ENCODE results near the gene ZWILCH. TPM values are rescaled to one million over a fixed set of nuclear protein-coding genes. Genes with fewer than 3 reads are reported as not detected.
A peak's percentile ranks its signal among the peaks of the same experiment; 100 is the strongest.

ZWILCH gene
- total and polyA plus RNA-seq, 9 of the 15 experiments (the other 6 are each of a cell fraction or from before 2014, with no cell fraction given), result 32.8 to 94.2 (median 52.1) TPM

DNA sequence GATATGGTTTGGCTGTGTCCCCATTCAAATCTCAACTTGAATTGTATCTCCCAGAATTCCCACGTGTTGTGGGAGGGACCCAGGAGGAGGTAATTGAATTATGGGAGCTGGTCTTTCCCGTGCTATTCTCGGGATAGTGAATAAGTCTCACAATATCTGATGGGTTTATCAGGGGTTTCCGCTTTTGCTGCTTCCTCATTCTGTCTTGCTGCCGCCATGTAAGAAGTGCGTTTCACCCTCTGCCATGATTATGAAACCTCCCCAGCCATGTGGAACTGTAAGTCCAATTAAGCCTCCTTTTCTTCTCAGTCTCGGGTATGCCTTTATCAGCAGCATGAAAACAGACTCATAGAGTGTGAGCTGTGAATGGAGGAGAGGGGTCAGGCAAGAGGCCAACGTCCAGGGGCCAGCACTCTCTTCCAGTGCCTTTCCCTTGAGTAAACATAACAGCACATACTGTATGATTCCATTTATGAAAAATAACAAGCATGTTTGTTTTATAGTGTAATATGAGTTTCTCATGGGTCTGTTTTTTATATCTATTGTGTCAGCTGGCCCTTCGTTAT is 76.9 kb downstream of the ZWILCH start (continued):
- TF ChIP-seq, protein P1, sequence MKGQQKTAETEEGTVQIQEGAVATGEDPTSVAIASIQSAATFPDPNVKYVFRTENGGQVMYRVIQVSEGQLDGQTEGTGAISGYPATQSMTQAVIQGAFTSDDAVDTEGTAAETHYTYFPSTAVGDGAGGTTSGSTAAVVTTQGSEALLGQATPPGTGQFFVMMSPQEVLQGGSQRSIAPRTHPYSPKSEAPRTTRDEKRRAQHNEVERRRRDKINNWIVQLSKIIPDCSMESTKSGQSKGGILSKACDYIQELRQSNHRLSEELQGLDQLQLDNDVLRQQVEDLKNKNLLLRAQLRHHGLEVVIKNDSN (CRISPR knock-in tag; IDR thresholded peaks at IDR 0.05), result no peak
- TF ChIP-seq TEAD4 (IDR thresholded peaks at IDR 0.05; ENCODE audit: low read length) (peak; percentile 48), TEAD4 (CRISPR knock-in tag; IDR thresholded peaks at IDR 0.05; ENCODE audit: borderline replicate concordance) (no peak), SUPT5H (IDR thresholded peaks at IDR 0.05) (peak; percentile 99), SMAD1 (IDR thresholded peaks at IDR 0.05; ENCODE audit: low read depth, low read length, partially characterized antibody) (peak; percentile 90), TAF7 (tag; IDR thresholded peaks at IDR 0.05) (peak; percentile 97), CXXC5 (CRISPR knock-in tag; IDR thresholded peaks at IDR 0.05) (peak; percentile 59), MYC (IDR thresholded peaks at IDR 0.05; ENCODE audit: low read depth, low read length) (peak; percentile 96), MYC (CRISPR knock-in tag; IDR thresholded peaks at IDR 0.05; ENCODE audit: borderline replicate concordance, low read depth) (peak; percentile 91), ARNT (IDR thresholded peaks at IDR 0.05) (peak; percentile 47 to 77; a peak in 2 of 4 replicates), KAT7 (CRISPR knock-in tag; IDR thresholded peaks at IDR 0.05; ENCODE audit: borderline replicate concordance) (peak; percentile 58; the same call in 1 of the 2 replicates), CREM (IDR thresholded peaks at IDR 0.05; ENCODE audit: low read depth) (peak; percentile 29; the same call in 1 of the 2 replicates), EGR1 (conservative IDR thresholded peaks at IDR 0.05) (no peak), DPF2 (IDR thresholded peaks at IDR 0.05) (peak; percentile 58), CHD2 (IDR thresholded peaks at IDR 0.05; ENCODE audit: low read depth, low read length) (peak; percentile 93), ZNF232 (CRISPR knock-in tag; IDR thresholded peaks at IDR 0.05) (no peak), ZNF143 (CRISPR knock-in tag; IDR thresholded peaks at IDR 0.05) (peak; percentile 53; the same call in 1 of the 2 replicates), FOXA3 (CRISPR knock-in tag; conservative IDR thresholded peaks at IDR 0.05 in 1 of 2, IDR thresholded peaks at IDR 0.05 in 1 of 2) (peak; percentile 32 to 44; a peak in 1 of 4 replicates), ARID1B (IDR thresholded peaks at IDR 0.05) (peak; percentile 18; the same call in 1 of the 2 replicates), SMARCA5 (IDR thresholded peaks at IDR 0.05) (no peak), L3MBTL2 (IDR thresholded peaks at IDR 0.05) (peak; percentile 22), ZNF644 (tag; IDR thresholded peaks at IDR 0.05; ENCODE audit: low read depth) (no peak)
- TF ChIP-seq, protein P2, sequence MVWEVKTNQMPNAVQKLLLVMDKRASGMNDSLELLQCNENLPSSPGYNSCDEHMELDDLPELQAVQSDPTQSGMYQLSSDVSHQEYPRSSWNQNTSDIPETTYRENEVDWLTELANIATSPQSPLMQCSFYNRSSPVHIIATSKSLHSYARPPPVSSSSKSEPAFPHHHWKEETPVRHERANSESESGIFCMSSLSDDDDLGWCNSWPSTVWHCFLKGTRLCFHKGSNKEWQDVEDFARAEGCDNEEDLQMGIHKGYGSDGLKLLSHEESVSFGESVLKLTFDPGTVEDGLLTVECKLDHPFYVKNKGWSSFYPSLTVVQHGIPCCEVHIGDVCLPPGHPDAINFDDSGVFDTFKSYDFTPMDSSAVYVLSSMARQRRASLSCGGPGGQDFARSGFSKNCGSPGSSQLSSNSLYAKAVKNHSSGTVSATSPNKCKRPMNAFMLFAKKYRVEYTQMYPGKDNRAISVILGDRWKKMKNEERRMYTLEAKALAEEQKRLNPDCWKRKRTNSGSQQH (CRISPR knock-in tag; IDR thresholded peaks at IDR 0.05), result peak; percentile 75; the same call in 1 of the 2 replicates
- TF ChIP-seq, protein P3, sequence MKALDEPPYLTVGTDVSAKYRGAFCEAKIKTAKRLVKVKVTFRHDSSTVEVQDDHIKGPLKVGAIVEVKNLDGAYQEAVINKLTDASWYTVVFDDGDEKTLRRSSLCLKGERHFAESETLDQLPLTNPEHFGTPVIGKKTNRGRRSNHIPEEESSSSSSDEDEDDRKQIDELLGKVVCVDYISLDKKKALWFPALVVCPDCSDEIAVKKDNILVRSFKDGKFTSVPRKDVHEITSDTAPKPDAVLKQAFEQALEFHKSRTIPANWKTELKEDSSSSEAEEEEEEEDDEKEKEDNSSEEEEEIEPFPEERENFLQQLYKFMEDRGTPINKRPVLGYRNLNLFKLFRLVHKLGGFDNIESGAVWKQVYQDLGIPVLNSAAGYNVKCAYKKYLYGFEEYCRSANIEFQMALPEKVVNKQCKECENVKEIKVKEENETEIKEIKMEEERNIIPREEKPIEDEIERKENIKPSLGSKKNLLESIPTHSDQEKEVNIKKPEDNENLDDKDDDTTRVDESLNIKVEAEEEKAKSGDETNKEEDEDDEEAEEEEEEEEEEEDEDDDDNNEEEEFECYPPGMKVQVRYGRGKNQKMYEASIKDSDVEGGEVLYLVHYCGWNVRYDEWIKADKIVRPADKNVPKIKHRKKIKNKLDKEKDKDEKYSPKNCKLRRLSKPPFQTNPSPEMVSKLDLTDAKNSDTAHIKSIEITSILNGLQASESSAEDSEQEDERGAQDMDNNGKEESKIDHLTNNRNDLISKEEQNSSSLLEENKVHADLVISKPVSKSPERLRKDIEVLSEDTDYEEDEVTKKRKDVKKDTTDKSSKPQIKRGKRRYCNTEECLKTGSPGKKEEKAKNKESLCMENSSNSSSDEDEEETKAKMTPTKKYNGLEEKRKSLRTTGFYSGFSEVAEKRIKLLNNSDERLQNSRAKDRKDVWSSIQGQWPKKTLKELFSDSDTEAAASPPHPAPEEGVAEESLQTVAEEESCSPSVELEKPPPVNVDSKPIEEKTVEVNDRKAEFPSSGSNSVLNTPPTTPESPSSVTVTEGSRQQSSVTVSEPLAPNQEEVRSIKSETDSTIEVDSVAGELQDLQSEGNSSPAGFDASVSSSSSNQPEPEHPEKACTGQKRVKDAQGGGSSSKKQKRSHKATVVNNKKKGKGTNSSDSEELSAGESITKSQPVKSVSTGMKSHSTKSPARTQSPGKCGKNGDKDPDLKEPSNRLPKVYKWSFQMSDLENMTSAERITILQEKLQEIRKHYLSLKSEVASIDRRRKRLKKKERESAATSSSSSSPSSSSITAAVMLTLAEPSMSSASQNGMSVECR (CRISPR knock-in tag; IDR thresholded peaks at IDR 0.05), result peak; percentile 88
- TF ChIP-seq, protein P4, sequence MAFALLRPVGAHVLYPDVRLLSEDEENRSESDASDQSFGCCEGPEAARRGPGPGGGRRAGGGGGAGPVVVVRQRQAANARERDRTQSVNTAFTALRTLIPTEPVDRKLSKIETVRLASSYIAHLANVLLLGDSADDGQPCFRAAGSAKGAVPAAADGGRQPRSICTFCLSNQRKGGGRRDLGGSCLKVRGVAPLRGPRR (CRISPR knock-in tag; IDR thresholded peaks at IDR 0.05), result no peak
